ENCODE measurements around the gene ITPRID2.
"Not testable (repeated sequence)": the region's sequence is repeated elsewhere in the genome, so short reads cannot be mapped to it uniquely, and the experiment has no call there.

The ITPRID2 gene

DNA sequence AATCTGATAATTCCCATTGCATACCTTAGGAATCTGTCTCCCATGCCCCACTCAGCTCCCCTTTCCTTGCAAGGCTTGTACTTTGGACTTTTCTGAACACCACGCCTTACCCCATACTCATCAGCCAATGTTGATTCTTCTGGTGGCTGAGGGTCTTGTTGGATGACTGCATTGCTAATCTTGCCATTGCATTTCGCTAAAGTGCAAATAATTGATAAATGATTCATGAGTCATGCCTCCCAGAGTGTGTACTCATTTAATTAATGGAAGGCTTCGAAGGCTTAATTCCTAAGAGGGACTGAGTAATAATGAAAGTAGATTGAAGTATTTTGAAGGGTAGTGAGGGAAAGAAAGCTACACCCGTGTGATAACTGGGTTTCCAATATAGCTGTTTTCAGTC is 66.1 kb downstream of the ITPRID2 start:
- in situ Hi-C loops (cut with MboI; ENCODE audit: low sequenced_read_pairs): no loop called here

DNA sequence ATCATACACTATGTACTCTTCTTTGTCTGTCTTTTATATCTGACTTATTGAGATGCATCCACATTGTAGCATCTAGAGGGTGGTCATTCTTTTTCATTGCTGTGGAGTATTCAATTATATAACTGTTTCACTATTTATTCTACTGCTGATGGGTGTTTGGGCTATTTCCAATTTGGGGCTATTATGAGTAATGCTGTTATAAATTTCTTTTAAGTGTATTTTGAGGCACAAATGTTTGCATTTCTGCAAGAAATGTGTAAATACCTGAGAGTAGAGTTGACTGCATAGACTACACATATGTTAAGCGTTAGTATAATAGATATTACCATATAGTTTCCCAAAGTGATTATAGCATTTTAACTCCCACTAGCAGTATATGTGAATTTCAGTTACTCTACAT is 67.2 kb downstream of the ITPRID2 start:
- in situ Hi-C loops (cut with MboI; ENCODE audit: low sequenced_read_pairs): no loop called here

DNA sequence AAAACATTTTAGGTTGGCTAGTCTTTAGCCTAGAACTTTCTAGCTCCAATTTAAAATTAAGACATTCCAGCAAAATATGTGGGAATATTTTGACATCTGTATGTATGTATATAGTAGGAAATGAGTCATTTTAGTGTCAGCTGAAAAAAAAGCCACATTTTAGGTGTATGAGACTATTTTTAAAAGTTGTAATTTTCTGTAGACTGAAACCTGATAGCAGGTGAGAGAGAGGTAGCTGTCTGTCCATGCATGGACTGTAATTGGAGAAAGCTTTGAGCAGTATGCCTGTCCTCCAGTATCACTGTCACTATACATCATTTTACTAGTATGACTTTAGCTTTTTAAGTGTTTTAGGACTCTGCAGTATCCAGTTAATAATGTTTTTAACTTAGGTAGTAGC is 68.0 kb downstream of the ITPRID2 start:
- in situ Hi-C loops (cut with MboI; ENCODE audit: low sequenced_read_pairs): no loop called here

DNA sequence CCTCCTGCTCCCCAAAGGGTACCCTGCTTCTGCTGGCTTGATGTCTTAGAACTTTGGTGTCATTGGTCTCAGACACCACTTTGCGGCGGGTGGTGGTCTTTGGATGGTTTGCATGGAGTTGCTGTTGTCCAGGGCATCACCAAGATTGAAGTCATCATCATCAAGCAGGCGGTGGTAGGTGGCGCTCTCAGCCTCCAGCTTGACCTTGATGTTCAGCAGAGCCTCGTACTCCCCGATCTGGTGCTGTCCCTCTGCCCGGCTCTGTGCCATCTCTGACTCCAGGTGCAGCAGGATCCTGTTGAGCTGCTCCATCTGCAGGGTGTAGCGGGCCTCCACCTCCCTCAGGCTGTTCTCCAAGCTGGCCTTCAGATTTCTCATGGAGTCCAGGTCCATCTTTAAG is 69.6 kb downstream of the ITPRID2 start:
- in situ Hi-C loops (cut with MboI; ENCODE audit: low sequenced_read_pairs): not testable (repeated sequence)

DNA sequence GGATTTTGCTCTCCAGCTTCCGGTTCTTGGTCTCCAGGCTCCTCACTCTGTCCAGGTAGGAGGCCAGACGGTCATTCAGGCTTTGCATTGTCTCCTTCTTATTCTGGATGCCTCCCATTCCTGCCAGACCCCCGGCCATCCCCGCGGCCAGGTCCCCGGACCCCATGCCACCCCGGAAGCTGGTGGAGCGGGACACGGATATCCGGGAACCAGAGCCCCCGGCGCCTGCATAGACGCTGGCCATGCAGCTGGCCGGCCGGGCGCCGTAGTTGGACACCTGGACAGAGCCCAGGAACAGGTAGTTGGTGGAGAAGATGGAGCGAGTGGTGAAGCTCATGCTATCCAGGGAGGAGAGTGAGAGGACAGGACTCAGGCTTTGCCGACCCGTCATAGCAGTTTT is 70.6 kb downstream of the ITPRID2 start:
- in situ Hi-C loops (cut with MboI; ENCODE audit: low sequenced_read_pairs): no loop called here

DNA sequence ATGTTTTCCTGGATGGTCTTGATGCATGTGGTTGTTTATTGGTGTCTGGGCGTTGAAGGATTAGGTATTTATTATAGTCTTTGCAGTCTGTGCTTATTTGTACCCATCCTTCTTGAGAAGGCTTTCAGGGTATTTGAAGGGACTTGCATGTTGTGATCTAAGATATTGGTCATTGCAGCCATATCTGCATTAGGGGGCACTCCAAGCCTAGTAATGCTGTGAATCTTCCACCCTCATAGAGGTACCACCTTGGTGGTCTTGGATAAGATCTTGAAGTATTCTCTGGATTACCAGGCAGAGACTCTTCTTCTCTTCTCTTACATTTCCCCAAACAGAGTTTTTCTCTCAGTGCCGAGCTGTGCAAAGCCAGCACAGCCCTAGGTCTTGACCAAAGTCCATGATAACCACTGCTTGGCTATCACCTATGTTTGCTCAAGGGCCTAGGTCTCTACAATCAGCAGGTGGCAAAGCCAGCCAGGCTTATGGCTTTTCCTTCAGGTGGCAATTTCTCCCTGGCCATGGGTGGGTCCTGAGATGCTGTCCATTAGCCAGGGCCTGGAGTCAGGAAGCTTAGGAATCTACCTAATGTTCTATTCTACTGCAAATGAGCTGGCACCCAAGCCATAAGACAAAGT is 78.7 kb downstream of the ITPRID2 start:
- in situ Hi-C loops (cut with MboI; ENCODE audit: low sequenced_read_pairs): no loop called here

DNA sequence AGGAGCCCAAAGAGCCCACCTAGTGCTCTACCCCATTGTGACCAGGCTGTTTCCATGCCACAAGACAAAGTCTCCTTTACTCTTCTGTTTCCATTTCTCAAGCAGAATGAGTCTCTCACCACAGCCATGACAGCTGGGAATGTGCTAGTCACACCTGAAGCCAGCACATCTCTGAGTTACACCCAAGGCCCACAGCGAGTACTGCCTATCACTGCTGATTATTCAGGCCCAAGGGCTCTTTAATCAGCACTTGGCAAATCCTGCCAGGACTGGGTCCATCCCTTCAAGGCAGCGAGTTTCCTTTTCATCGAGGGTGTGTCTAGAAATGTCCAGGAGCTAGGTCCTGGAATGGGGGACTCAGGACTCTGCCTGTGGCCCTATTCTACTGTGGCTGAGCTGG is 79.5 kb downstream of the ITPRID2 start:
- in situ Hi-C loops (cut with MboI; ENCODE audit: low sequenced_read_pairs): no loop called here

DNA sequence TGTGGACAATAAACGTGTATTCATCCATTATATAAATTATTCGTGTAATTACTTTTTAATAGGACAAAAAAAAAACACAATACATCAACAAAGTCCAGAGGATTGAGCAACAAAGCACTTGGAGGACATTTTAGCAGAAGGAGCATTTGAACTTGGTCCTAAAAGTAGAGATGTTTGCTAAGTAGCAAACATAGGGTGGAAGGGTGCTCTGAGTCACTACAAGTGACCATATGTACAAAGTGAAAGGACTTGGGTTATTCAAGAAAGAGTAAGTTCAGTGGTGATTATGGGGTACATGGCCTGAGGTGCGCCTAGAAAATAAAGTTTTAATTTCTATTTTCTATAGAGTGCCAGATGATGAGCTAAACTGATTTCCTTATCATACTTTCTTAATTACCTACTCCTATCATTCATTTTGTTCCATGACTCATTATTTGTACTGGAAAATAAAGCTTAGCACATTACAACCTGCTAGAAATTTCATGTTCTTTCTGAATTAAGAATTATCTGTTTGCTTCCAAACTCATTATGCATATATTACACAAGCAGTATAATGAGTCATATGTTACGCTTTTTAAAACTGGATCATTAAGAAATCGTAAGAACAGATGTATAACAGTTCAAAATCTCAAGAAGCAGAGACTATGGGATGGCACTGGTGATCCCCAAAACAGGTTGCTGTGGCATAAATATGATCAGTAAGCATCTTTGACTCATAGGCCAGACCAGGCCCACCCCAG is 81.1 kb downstream of the ITPRID2 start:
- in situ Hi-C loops (cut with MboI; ENCODE audit: low sequenced_read_pairs): no loop called here

DNA sequence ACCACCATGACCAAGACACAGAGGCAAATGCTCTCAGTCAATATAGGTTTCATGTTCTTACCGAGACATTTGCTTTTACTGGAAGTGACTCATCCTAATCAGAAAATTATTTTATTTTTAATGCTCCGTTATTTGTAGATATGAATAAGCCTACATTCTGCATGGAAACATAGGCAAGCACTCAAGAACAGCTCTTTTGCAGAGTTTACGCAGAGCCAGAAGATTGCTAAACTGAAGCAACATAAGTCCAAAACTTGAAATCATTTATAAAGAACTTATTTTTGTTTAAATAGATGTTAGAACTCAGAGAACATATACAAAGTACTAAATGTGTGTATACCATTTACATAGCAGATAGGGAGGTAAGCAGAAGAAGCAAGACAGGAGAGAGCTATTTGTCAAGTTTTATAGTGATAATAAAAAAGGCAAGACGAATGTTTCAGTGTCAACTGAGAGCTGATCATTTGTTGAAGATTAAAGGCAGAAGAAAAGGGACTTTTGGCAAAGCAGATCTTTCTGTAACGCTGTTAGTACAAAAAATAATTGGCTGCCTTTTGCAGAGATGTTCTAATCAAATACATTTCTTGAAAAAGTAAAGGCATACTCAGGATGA is 81.7 kb downstream of the ITPRID2 start:
- in situ Hi-C loops (cut with MboI; ENCODE audit: low sequenced_read_pairs): no loop called here

DNA sequence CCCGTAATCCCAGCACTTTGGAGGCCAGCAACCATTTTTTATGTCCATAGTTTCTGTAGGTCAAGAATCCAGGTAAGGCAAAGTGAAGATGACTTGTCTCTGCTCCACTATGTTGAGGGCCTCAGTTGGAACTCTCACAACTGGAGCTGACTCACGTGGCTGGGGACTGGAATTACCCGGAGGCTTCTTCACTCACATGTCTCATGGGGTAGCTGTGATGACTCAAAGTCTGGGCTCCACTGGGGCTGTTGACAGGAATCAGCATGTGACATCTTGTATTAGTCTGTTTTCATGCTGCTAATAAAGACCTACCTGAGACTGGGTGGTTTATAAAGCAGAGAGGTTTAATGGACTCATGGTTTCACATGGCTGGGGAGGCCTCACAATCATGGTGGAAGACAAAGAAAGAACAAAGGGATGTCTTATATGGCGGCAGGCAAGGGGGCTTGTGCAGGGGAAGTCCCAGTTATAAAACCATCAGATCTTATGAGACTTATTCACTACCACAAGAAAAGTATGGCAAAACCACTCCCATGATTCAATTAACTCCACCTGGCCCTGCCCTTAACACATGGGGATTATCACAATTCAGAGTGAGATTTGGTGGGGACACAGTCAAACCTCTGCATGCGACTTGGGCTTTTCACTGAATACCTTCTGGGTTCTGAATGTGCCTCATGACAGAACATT is 86.3 kb downstream of the ITPRID2 start:
- in situ Hi-C loops (cut with MboI; ENCODE audit: low sequenced_read_pairs): no loop called here

DNA sequence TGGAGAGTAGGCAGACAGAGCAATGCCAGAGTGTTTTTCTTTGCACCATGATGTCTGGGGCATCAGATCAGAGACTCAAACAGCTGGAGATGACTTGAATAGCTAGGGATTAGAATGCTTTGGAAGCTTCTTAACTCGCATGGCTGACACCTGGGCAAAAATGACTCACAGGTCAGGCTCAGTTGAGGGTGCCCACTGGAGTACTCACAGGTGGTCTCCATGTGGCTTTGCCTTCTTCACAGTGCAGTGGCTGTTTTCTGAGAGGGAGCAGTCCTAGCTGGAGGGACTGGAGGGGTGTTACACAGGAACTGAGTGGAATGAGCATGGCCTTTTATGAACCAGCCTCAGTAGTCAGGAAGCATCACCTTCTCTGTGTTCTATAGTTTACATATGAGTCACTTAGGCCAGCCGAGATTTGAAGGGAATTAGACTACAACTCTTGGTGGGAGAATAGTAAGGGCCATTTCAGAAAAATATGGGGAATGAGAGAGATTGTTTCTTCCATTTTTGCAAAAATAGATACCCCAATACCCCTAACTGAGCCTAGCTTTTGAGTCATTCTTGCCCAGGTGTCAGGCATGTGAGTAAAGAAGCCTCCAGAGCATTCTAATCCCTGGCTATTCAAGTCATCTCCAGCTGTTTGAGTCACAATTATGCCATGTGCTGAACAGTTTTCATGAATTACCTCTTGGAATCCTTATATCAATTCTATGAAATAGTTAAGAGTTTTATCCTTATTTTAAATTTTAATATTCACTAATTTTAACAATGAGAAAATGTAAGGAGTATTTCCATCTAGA is 87.0 kb downstream of the ITPRID2 start:
- in situ Hi-C loops (cut with MboI; ENCODE audit: low sequenced_read_pairs): no loop called here
